ENCODE data around the gene LEAP2. TPM values are rescaled to one million over a fixed set of nuclear protein-coding genes. Genes with fewer than 3 reads are reported as not detected.

LEAP2 gene
- total and polyA plus RNA-seq, 2 of the 8 experiments (the other 6 are each of a cell fraction or from before 2014, with no cell fraction given) = 1.8 to 2.9 TPM

DNA sequence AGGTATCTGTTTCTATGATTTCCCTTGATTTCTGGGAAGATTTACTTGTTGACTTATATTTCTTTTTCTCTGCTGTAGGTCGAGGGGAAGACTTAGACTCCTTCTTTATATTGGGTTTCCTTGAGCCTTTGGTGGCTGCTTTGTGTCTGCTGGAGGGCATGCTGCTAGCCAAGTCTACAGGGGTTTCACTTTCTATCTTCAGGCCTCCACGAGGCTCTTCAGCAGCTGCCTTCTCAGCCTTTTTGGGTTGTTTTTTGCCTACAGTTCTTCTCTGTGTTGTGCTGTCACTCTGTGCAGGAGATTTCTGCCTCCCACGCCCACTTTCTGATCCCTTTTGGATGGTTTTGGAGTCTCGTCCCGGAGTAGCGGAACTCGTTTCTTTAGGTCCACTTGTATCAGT, 23.2 kb downstream of the LEAP2 start:
- FAIRE-seq = no peak
- H3K27ac ChIP-seq (ENCODE audit: low read depth, low read length) = no peak overlapping the region
- H3K9ac ChIP-seq (replicated peaks in 1 of 4; ENCODE audit: extremely low read depth in 1 of 4, low read depth in 3 of 4, low read length in 3 of 4) = no peak overlapping the region
- no peaks in the 10 kb centered on the region for H3K27me3 ChIP-seq (replicated peaks in 1 of 4; ENCODE audit: control insufficient read depth in 3 of 4, extremely low read depth in 1 of 4, insufficient read depth in 3 of 4, low read length in 3 of 4)
- H3K4me1 ChIP-seq (replicated peaks in 1 of 4; ENCODE audit: control insufficient read depth in 3 of 4, insufficient read depth in 4 of 4, low read length in 3 of 4) = no peaks in the 10 kb centered on the region
- H4K5ac ChIP-seq (ENCODE audit: insufficient read length, low read depth, low read length) = no peak overlapping the region
- H2BK15ac ChIP-seq (ENCODE audit: low read length) = no peak overlapping the region
- H3K4me2 ChIP-seq (ENCODE audit: insufficient read depth in 1 of 2, low read depth in 2 of 2, low read length in 2 of 2) = no peak overlapping the region
- no peak overlapping the region for H3K14ac ChIP-seq (ENCODE audit: insufficient read length)
- no peaks in the 10 kb centered on the region for H3K9me3 ChIP-seq (ENCODE audit: insufficient read depth in 2 of 2, low read depth in 1 of 2, low read length in 1 of 2)
- CTCF ChIA-PET (ENCODE audit: partially characterized antibody) = interaction anchor here (0.8 to 1.2 kb wide), 3 partner anchors 9 to 215 kb away, joined by 3 to 4 read pairs (median 3); no protein-coding TSS in a partner anchor
- no peak overlapping the region for H3K56ac ChIP-seq (replicated peaks; ENCODE audit: insufficient read length, low read depth, low read length)
- no peak overlapping the region for H2BK12ac ChIP-seq (ENCODE audit: low read depth, low read length)
- no peak overlapping the region for H2BK120ac ChIP-seq (replicated peaks; ENCODE audit: low read depth, low read length)
- no peak overlapping the region for H2BK5ac ChIP-seq (ENCODE audit: low read depth, low read length)
- no peaks in the 10 kb centered on the region for H3K79me2 ChIP-seq (ENCODE audit: control insufficient read depth in 1 of 2, insufficient read depth in 2 of 2, low read length in 2 of 2)
- H3K4ac ChIP-seq (replicated peaks; ENCODE audit: insufficient read length, low read depth, low read length) = no peak overlapping the region
- no peak overlapping the region for H2BK20ac ChIP-seq (ENCODE audit: low read length)
- no peaks in the 10 kb centered on the region for H3K79me1 ChIP-seq (ENCODE audit: low read depth, low read length)
- no peak for DNase-seq (ENCODE audit: low read depth in 1 of 2, low spot score in 2 of 2)
- H2AFZ ChIP-seq (ENCODE audit: low read length) = no peak overlapping the region
- no peak overlapping the region for H4K8ac ChIP-seq (ENCODE audit: extremely low read depth, insufficient read depth, low read length)
- no peak overlapping the region for H3K4me3 ChIP-seq (ENCODE audit: extremely low read depth in 1 of 4, insufficient read depth in 2 of 4, low read depth in 3 of 4, low read length in 4 of 4)
- POLR2A ChIA-PET (ENCODE audit: partially characterized antibody) = no interaction called here
- WGBS, 2 experiments (ENCODE audit: extremely low coverage in 1 of 2, insufficient coverage in 1 of 2, insufficient read length in 1 of 2, insufficient replicate concordance in 2 of 2, low coverage in 1 of 2, low lambda C conversion rate in 2 of 2, missing lambda C conversion rate in 1 of 2) = 93% methylated on average over 7 of the region's 7 CpGs; no CpG with 5 or more reads in 1 of the 2 experiments
- no peaks in the 10 kb centered on the region for H3K23me2 ChIP-seq (ENCODE audit: low read depth, low read length)
- no peak overlapping the region for H3K18ac ChIP-seq (ENCODE audit: extremely low read depth, low read length)
- H4K20me1 ChIP-seq (replicated peaks in 1 of 2; ENCODE audit: control insufficient read depth in 1 of 2, insufficient read depth in 2 of 2, low read length in 2 of 2) = peaks cover 0 to 2% of the 10 kb centered on the region in 2 experiments
- no peak overlapping the region for H2AK5ac ChIP-seq (ENCODE audit: low read depth, low read length)
- H4K91ac ChIP-seq (replicated peaks; ENCODE audit: insufficient read length, low read length) = no peak overlapping the region
- H3K36me3 ChIP-seq (ENCODE audit: control insufficient read depth in 2 of 4, insufficient read depth in 4 of 4, low read length in 3 of 4) = peaks cover 28 to 73% (median 50%) of the 10 kb centered on the region in 4 experiments
- H3K23ac ChIP-seq (ENCODE audit: insufficient read length) = no peak overlapping the region
- TF ChIP-seq RXRA (IDR thresholded peaks at IDR 0.05; ENCODE audit: insufficient read depth, low read depth, low read length) = no peak
- TF ChIP-seq CREB1 (IDR thresholded peaks at IDR 0.05) = no peak
- no peak for TF ChIP-seq PHF8 (conservative IDR thresholded peaks at IDR 0.05; ENCODE audit: low read depth, low read length)
- no peak for TF ChIP-seq CHD2 (IDR thresholded peaks at IDR 0.05; ENCODE audit: low read length)
- TF ChIP-seq EZH2 (IDR thresholded peaks at IDR 0.05; ENCODE audit: low read depth, low read length, severe bottlenecking) = no peak
- TF ChIP-seq SAP30 (IDR thresholded peaks at IDR 0.05; ENCODE audit: insufficient read depth, insufficient replicate concordance, low read length) = no peak
- no peak for TF ChIP-seq KDM5A (IDR thresholded peaks at IDR 0.05; ENCODE audit: low read length)
- TF ChIP-seq TEAD4 (IDR thresholded peaks at IDR 0.05; ENCODE audit: low read depth, low read length) = no peak
- no peak for TF ChIP-seq TBP (IDR thresholded peaks at IDR 0.05; ENCODE audit: low read depth, low read length)
- no peak for TF ChIP-seq GABPA (IDR thresholded peaks at IDR 0.05; ENCODE audit: borderline replicate concordance, insufficient read depth, low read length)
- no peak for TF ChIP-seq EGR1 (IDR thresholded peaks at IDR 0.05; ENCODE audit: borderline replicate concordance, low read depth, low read length)
- TF ChIP-seq BRCA1 (IDR thresholded peaks at IDR 0.05; ENCODE audit: low read depth, low read length) = no peak
- no peak for TF ChIP-seq SP4 (IDR thresholded peaks at IDR 0.05; ENCODE audit: low read length)
- TF ChIP-seq JUND (IDR thresholded peaks at IDR 0.05; ENCODE audit: low read length) = no peak
- TF ChIP-seq TCF12 (IDR thresholded peaks at IDR 0.05; ENCODE audit: low read depth, low read length) = no peak

Data from H1 (cell line).